Ishikawa (cell line): ENCODE results near the gene FAM221A.

Experiments used
- CEBPB ChIP-seq: IDR thresholded peaks from 2 replicates; pipeline ENCODE4 v1.6.1; 2012
- CREB1 ChIP-seq: IDR thresholded peaks from 2 replicates; pipeline ENCODE4 v1.6.1; 2012; ENCODE audit warnings: low read depth
- EP300 ChIP-seq: IDR thresholded peaks from 2 replicates; pipeline ENCODE4 v1.6.1; 2012; ENCODE audit warnings: borderline replicate concordance
- FOXM1 ChIP-seq: IDR thresholded peaks from 2 replicates; pipeline ENCODE4 v1.6.1; 2012; ENCODE audit warnings: low read depth, borderline replicate concordance
- RAD21 ChIP-seq: IDR thresholded peaks from 2 replicates; pipeline ENCODE4 v1.6.1; 2012; ENCODE audit warnings: low read depth
- TAF1 ChIP-seq: IDR thresholded peaks from 2 replicates; pipeline ENCODE4 v1.6.1; 2012; ENCODE audit warnings: low read depth, mild to moderate bottlenecking
- TCF12 ChIP-seq: IDR thresholded peaks from 2 replicates; pipeline ENCODE4 v1.6.1; 2012; ENCODE audit warnings: low read depth
- TEAD4 ChIP-seq: IDR thresholded peaks from 2 replicates; pipeline ENCODE4 v1.6.1; 2012
- YY1 ChIP-seq: IDR thresholded peaks from 2 replicates; pipeline ENCODE4 v1.6.1; 2012; ENCODE audit warnings: low read depth
- ZBTB7A ChIP-seq: IDR thresholded peaks from 2 replicates; pipeline ENCODE4 v1.6.1; 2012; ENCODE audit warnings: low read depth
- TF ChIP-seq, protein P1 (sequence below): IDR thresholded peaks from 2 replicates; pipeline ENCODE4 v1.6.1; 2012; ENCODE audit warnings: low read depth, mild to moderate bottlenecking
- TF ChIP-seq, protein P2 (sequence below): IDR thresholded peaks from 2 replicates; pipeline ENCODE4 v1.6.1; 2012

DNA sequence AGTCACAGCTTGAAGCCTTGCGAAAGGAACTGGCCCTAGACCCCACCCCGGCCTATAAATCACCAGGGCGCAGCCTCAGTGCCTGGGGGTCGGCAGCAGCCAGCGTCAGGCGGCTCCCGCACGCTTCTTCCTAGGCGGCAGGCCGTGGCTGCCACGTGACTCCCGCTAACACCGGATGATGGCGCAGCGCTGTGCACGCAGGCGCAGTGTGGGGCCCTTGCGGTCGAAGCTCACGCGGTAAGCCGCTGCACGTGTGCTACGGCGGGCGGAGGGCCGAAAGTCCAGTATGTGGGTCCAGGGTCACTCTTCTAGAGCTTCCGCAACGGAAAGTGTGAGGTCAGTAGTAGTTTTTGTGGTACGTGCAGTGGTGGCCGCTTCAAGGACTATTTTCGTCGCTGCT lies 30.0 kb downstream of the FAM221A start, which contains the start of gene STK31:
- TF ChIP-seq TEAD4 (no peak), ZBTB7A (no peak), RAD21 (no peak), FOXM1 (no peak), TCF12 (no peak), YY1 (no peak), TAF1 (no peak), CREB1 (no peak), EP300 (no peak), CEBPB (no peak)
- TF ChIP-seq, protein P1, sequence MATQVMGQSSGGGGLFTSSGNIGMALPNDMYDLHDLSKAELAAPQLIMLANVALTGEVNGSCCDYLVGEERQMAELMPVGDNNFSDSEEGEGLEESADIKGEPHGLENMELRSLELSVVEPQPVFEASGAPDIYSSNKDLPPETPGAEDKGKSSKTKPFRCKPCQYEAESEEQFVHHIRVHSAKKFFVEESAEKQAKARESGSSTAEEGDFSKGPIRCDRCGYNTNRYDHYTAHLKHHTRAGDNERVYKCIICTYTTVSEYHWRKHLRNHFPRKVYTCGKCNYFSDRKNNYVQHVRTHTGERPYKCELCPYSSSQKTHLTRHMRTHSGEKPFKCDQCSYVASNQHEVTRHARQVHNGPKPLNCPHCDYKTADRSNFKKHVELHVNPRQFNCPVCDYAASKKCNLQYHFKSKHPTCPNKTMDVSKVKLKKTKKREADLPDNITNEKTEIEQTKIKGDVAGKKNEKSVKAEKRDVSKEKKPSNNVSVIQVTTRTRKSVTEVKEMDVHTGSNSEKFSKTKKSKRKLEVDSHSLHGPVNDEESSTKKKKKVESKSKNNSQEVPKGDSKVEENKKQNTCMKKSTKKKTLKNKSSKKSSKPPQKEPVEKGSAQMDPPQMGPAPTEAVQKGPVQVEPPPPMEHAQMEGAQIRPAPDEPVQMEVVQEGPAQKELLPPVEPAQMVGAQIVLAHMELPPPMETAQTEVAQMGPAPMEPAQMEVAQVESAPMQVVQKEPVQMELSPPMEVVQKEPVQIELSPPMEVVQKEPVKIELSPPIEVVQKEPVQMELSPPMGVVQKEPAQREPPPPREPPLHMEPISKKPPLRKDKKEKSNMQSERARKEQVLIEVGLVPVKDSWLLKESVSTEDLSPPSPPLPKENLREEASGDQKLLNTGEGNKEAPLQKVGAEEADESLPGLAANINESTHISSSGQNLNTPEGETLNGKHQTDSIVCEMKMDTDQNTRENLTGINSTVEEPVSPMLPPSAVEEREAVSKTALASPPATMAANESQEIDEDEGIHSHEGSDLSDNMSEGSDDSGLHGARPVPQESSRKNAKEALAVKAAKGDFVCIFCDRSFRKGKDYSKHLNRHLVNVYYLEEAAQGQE: no peak
- TF ChIP-seq, protein P2, sequence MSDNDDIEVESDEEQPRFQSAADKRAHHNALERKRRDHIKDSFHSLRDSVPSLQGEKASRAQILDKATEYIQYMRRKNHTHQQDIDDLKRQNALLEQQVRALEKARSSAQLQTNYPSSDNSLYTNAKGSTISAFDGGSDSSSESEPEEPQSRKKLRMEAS: no peak
